A673 (cell line): ENCODE measurements around the gene KCNQ1.

Experiments used
- CTCF ChIP-seq: fragments of 300-800, 200-600 bp; sonication (generic); conservative IDR thresholded peaks from 2 replicates; pipeline ENCODE4 v1.5.1; 2017; ENCODE audit warnings: low read depth, mild to moderate bottlenecking, antibody characterized with exemption, low read length, moderate library complexity, mixed read lengths
- EZH2 ChIP-seq: fragments of 200-600 bp; sonication (generic); IDR thresholded peaks from 2 replicates; pipeline ENCODE4 v1.6.1; 2017; ENCODE audit warnings: borderline replicate concordance, low read depth, mild to moderate bottlenecking, mixed read lengths, antibody characterized with exemption, low read length; ENCODE audit not compliant: poor library complexity, severe bottlenecking

GRCh38 chr11:2725368-2726300 is 280.8 kb downstream of the KCNQ1 start:
- no peak for TF ChIP-seq CTCF
- TF ChIP-seq EZH2: no peak
